Right lobe of liver (tissue), 4 donors: ENCODE measurements around the gene CFHR1.
A peak's percentile ranks its signal among the peaks of the same experiment; 100 is the strongest.
"Not testable (repeated sequence)": the region's sequence is repeated elsewhere in the genome, so short reads cannot be mapped to it uniquely, and the experiment has no call there.

ENCODE experiments used
- POLR2A ChIP-seq: fragments of 450-650 bp; IDR thresholded peaks from one replicate; pipeline ENCODE4 v1.6.1; 2017; ENCODE audit warnings: antibody characterized with exemption, mild to moderate bottlenecking
- TF ChIP-seq, protein P1 (sequence below), 4 donors: fragments of 200-600 bp in 3 of 4; fragments of 450-650 bp in 1 of 4; IDR thresholded peaks; one replicate each; pipeline versions ENCODE4 v1.5.1 to v1.8.0; 2016 to 2022; ENCODE audit warnings: antibody characterized with exemption in 4 of 4, mild to moderate bottlenecking in 2 of 4
- donor health status: DM: no; HTN: no; CAD: no.
- donor health status: DM: no; HTN: no; CAD: no.
- donor health status: DM: no; HTN: yes; CAD: no.

DNA sequence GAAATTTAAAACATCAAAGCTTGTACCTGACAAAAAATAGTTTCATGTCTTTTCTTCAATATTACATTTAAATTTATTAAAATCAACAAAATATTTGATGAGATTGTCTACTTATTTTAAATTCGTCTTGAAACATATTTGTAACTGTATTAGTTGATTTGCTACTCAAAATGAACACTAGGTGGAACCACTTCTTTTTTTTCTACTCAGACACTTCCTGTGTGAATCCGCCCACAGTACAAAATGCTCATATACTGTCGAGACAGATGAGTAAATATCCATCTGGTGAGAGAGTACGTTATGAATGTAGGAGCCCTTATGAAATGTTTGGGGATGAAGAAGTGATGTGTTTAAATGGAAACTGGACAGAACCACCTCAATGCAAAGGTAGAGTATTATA lies 8.3 kb downstream of the CFHR1 start:
- TF ChIP-seq, protein P1, sequence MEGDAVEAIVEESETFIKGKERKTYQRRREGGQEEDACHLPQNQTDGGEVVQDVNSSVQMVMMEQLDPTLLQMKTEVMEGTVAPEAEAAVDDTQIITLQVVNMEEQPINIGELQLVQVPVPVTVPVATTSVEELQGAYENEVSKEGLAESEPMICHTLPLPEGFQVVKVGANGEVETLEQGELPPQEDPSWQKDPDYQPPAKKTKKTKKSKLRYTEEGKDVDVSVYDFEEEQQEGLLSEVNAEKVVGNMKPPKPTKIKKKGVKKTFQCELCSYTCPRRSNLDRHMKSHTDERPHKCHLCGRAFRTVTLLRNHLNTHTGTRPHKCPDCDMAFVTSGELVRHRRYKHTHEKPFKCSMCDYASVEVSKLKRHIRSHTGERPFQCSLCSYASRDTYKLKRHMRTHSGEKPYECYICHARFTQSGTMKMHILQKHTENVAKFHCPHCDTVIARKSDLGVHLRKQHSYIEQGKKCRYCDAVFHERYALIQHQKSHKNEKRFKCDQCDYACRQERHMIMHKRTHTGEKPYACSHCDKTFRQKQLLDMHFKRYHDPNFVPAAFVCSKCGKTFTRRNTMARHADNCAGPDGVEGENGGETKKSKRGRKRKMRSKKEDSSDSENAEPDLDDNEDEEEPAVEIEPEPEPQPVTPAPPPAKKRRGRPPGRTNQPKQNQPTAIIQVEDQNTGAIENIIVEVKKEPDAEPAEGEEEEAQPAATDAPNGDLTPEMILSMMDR (IDR thresholded peaks at IDR 0.05) = peak; percentile 35 to 48 (median 41)
- TF ChIP-seq POLR2A = not testable (repeated sequence)
